PFSK-1 (cell line): ENCODE measurements around the gene PPP6R1. TPM values are rescaled to one million over a fixed set of nuclear protein-coding genes. Genes with fewer than 3 reads are reported as not detected.
A peak's percentile ranks its signal among the peaks of the same experiment; 100 is the strongest.

ENCODE experiments used
- FOXP2 ChIP-seq: optimal IDR thresholded peaks from 2 replicates; pipeline ENCODE3; 2011; ENCODE audit warnings: borderline replicate concordance, control low read depth, inconsistent platforms; ENCODE audit not compliant: insufficient read depth; ENCODE audit errors: extremely low read length, extremely low read depth
- POLR2AphosphoS5 ChIP-seq: IDR thresholded peaks from 2 replicates; pipeline ENCODE4 v1.6.1; 2012; ENCODE audit warnings: low read depth, mild to moderate bottlenecking, control low read depth, low read length, moderate library complexity
- REST ChIP-seq, 2 experiments: IDR thresholded peaks; 2 replicates each; pipeline versions ENCODE4 v1.6.1 to v1.8.0; 2011 to 2012; ENCODE audit warnings: low read depth in 2 of 2, low read length in 2 of 2, control low read depth in 1 of 2, inconsistent platforms in 1 of 2, mild to moderate bottlenecking in 1 of 2, moderate library complexity in 1 of 2; ENCODE audit not compliant: insufficient read depth in 1 of 2
- SIN3A ChIP-seq: IDR thresholded peaks from 2 replicates; pipeline ENCODE4 v1.6.1; 2012; ENCODE audit warnings: mild to moderate bottlenecking, low read length, moderate library complexity, borderline replicate concordance; ENCODE audit not compliant: insufficient read depth
- TAF1 ChIP-seq: IDR thresholded peaks from 2 replicates; pipeline ENCODE4 v1.6.1; 2012; ENCODE audit warnings: low read length, control low read depth, borderline replicate concordance; ENCODE audit not compliant: insufficient read depth
- polyA plus RNA-seq: library from polyadenylated mRNA; unstranded; fragments of >200 nt; gene quantifications from one replicate; pipeline ENCODE4 v1.2.1, GENCODE V29; 2012; ENCODE audit warnings: low read depth, missing spikeins; ENCODE audit not compliant: insufficient read length

PPP6R1 gene, protein sequence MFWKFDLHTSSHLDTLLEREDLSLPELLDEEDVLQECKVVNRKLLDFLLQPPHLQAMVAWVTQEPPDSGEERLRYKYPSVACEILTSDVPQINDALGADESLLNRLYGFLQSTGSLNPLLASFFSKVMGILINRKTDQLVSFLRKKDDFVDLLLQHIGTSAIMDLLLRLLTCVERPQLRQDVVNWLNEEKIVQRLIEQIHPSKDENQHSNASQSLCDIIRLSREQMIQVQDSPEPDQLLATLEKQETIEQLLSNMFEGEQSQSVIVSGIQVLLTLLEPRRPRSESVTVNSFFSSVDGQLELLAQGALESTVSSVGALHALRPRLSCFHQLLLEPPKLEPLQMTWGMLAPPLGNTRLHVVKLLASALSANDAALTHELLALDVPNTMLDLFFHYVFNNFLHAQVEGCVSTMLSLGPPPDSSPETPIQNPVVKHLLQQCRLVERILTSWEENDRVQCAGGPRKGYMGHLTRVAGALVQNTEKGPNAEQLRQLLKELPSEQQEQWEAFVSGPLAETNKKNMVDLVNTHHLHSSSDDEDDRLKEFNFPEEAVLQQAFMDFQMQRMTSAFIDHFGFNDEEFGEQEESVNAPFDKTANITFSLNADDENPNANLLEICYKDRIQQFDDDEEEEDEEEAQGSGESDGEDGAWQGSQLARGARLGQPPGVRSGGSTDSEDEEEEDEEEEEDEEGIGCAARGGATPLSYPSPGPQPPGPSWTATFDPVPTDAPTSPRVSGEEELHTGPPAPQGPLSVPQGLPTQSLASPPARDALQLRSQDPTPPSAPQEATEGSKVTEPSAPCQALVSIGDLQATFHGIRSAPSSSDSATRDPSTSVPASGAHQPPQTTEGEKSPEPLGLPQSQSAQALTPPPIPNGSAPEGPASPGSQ
- polyA plus RNA-seq: 128 TPM

DNA sequence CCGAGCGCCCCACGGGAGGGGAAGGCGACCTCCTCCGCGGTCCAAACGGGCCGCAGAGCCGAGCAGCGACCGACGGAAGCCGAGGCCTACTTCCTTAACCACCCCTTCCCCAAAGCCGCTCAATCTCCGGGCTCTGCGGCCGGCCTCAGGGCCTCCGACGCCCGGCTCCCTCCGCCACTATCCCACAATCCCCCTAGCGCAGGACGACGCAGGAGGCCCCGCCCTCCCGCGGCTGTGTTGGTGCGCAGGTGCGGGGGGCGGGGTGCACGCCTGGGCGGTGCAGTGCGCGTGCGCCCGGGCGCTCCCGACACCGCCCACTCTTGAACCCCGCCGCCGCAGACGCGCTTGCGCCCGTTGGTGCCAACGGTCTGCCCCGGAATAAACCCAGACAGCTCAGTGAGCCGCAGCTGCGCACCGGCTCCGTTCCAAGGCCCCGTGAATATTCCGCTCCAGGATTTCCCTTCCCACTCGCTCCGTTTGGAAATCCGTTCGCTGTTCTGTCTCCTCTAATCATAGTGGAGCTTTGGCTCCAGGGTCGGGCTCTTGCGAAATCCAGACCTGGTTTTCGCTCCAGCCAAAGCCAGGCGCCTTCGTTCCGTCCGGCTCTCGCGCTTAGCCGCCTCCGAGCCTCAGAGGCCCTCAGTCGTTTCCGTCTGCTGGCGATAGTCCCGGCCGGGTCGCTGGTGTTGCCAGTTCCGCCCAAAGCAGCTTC, at the start of gene PPP6R1:
Gene PPP6R1 (minus strand): TSS at position 190 of the 712 bp plus-strand sequence. CDS start 11,914 bp downstream, outside the sequence.
- TF ChIP-seq SIN3A (peak; percentile 22), POLR2AphosphoS5 (peak; percentile 82), REST (IDR thresholded peaks at IDR 0.05; ENCODE audit: insufficient read depth in 1 of 2, low read depth in 2 of 2, low read length in 2 of 2) (peak; percentile 54 to 72; a peak in 1 of 4 replicates), FOXP2 (peak; percentile 86), TAF1 (peak; percentile 96; the same call in 1 of the 2 replicates)

GRCh38 chr19:55308281-55308680, 49.5 kb upstream of the PPP6R1 start:
- TF ChIP-seq TAF1 (no peak), SIN3A (no peak), FOXP2 (no peak), POLR2AphosphoS5 (no peak), REST (IDR thresholded peaks at IDR 0.05; ENCODE audit: insufficient read depth in 1 of 2, low read depth in 2 of 2, low read length in 2 of 2) (no peak)

- no peak for TF ChIP-seq TAF1
- no peak for TF ChIP-seq FOXP2
- TF ChIP-seq SIN3A: no peak
- no peak for TF ChIP-seq POLR2AphosphoS5
- no peak for TF ChIP-seq REST (IDR thresholded peaks at IDR 0.05; ENCODE audit: insufficient read depth in 1 of 2, low read depth in 2 of 2, low read length in 2 of 2)
These were observed 47.9 kb upstream of the PPP6R1 start for GRCh38 chr19:55306712-55307111.

GRCh38 chr19:55305983-55306562, 47.3 kb upstream of the PPP6R1 start:
- TF ChIP-seq POLR2AphosphoS5 (no peak), SIN3A (no peak), REST (IDR thresholded peaks at IDR 0.05; ENCODE audit: insufficient read depth in 1 of 2, low read depth in 2 of 2, low read length in 2 of 2) (no peak), FOXP2 (no peak), TAF1 (no peak)
